Measurements from ENCODE around the gene KIF26B. TPM values are rescaled to one million over a fixed set of nuclear protein-coding genes. Genes with fewer than 3 reads are reported as not detected.

Gene KIF26B
- total and polyA plus RNA-seq, 7 donors, result 0.01 to 0.32 (median 0.06) TPM

DNA sequence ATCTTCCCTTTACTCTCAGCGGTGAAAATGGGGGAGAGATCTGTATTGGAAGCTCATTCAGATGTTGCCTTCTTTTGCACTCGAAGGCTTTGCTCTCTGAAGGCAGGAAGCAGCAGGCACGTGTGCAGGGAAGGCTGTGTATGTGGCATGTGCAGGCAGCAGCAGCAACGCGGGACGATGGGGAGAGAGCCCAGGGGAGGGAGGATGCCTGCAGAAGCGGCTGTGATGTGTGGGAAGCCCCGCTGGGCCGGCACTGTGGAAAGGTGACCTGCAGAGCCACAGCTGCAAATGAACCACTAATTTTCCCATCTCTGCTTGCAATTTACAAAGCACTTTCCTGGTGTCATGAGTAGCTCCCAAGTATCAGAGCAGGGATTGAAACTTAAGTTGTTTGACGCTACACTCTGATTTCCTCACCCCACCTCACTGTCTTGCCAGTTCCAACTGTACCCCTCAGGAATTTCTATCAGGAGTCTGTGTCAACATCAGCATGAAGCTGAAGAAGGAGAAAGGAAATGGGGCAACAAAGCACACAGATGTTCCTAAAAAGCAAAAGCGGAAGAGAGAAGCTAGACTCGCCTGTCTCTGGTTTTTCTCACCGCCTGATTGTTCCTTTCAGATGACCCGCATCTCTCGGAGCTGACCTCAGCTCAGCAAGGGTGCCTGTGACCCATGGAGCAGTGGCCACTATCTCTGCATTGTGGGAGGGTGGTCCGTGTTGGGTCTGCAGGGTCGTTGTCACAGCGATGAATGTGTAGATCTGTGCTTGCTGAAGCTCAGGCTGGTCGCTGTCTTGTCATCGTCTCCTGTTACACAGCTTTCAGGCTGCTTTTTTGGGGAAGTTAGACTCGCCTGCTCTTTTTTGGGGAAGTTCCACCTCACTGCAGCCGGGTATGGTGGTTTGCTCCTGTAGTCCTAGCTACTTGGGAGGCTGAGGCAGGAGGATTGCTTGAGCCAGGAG is 156.1 kb downstream of the KIF26B start:
- intact Hi-C loops (cut with DNase I), result no loop called here
- Histone ChIP-seq H3K27me3 (ENCODE audit: insufficient read depth in 3 of 3, low read length in 2 of 3) (no peaks in the 10 kb centered on the region), H3K4me3 (no peak overlapping the region), H3K9me3 (no peaks in the 10 kb centered on the region), H3K36me3 (ENCODE audit: insufficient read depth in 1 of 2, low read depth in 1 of 2) (no peaks in the 10 kb centered on the region), H3K27ac (no peak overlapping the region), H3K4me1 (no peaks in the 10 kb centered on the region)
- no peak for DNase-seq
- ATAC-seq, result no peak
- TF ChIP-seq, protein P1, sequence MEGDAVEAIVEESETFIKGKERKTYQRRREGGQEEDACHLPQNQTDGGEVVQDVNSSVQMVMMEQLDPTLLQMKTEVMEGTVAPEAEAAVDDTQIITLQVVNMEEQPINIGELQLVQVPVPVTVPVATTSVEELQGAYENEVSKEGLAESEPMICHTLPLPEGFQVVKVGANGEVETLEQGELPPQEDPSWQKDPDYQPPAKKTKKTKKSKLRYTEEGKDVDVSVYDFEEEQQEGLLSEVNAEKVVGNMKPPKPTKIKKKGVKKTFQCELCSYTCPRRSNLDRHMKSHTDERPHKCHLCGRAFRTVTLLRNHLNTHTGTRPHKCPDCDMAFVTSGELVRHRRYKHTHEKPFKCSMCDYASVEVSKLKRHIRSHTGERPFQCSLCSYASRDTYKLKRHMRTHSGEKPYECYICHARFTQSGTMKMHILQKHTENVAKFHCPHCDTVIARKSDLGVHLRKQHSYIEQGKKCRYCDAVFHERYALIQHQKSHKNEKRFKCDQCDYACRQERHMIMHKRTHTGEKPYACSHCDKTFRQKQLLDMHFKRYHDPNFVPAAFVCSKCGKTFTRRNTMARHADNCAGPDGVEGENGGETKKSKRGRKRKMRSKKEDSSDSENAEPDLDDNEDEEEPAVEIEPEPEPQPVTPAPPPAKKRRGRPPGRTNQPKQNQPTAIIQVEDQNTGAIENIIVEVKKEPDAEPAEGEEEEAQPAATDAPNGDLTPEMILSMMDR (IDR thresholded peaks at IDR 0.05), result no peak
- 35 to 40% (median 38%) methylated on average over 22 of the region's 22 CpGs for WGBS, 3 donors

GRCh38 chr1:245311887-245312536 is 157.2 kb downstream of the KIF26B start:
- TF ChIP-seq, protein P1 (IDR thresholded peaks at IDR 0.05), result no peak
- whole genome bisulfite sequencing, 3 donors, result 72 to 82% (median 74%) methylated on average over 8 of the region's 8 CpGs
- intact Hi-C loops (cut with DNase I), result no loop called here

DNA sequence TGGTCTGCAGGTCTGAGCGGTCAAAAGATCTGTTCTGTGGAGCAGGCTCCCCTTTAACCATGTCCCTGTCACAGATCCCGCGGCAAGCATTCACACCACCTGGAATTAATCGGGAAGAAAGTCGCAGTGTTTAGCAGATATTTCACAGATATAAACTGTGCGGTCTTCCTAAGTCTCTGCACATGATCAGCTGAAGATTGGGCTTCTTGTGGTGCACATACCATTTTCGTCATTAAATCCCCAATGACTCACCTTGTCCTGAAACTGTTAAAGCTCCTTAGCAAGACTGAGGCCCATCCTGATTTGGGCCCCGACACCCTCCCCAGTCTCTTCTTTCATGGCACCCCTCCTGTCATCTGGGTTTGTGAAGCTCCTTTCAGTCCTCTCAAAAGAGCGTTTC is 158.8 kb downstream of the KIF26B start:
- Histone ChIP-seq H3K4me1 (no peaks in the 10 kb centered on the region), H3K27me3 (ENCODE audit: insufficient read depth in 3 of 3, low read length in 2 of 3) (no peaks in the 10 kb centered on the region), H3K9me3 (no peaks in the 10 kb centered on the region), H3K4me3 (no peak overlapping the region), H3K36me3 (ENCODE audit: insufficient read depth in 1 of 2, low read depth in 1 of 2) (no peaks in the 10 kb centered on the region), H3K27ac (no peak overlapping the region)
- intact Hi-C loops (cut with DNase I), result no loop called here
- ATAC-seq (no peak), DNase-seq (no peak)
- TF ChIP-seq, protein P1 (IDR thresholded peaks at IDR 0.05), result no peak
- WGBS, 3 donors, result 70 to 74% (median 74%) methylated on average over 9 of the region's 9 CpGs

More at GRCh38 chr1:245311887-245312536, 157.2 kb downstream of the KIF26B start:
- DNase-seq (no peak), ATAC-seq (no peak)
- Histone ChIP-seq H3K9me3 (no peaks in the 10 kb centered on the region), H3K27ac (no peak overlapping the region), H3K4me1 (no peaks in the 10 kb centered on the region), H3K27me3 (ENCODE audit: insufficient read depth in 3 of 3, low read length in 2 of 3) (no peaks in the 10 kb centered on the region), H3K36me3 (ENCODE audit: insufficient read depth in 1 of 2, low read depth in 1 of 2) (no peaks in the 10 kb centered on the region), H3K4me3 (no peak overlapping the region)

- no peaks in the 10 kb centered on the region for H3K4me1 ChIP-seq
- no peak overlapping the region for H3K4me3 ChIP-seq
- intact Hi-C loops (cut with DNase I), result no loop called here
- H3K27me3 ChIP-seq (ENCODE audit: insufficient read depth in 3 of 3, low read length in 2 of 3), result peaks cover 0 to 2% (median 0%) of the 10 kb centered on the region in 3 donors
- no peaks in the 10 kb centered on the region for H3K36me3 ChIP-seq (ENCODE audit: insufficient read depth in 1 of 2, low read depth in 1 of 2)
- WGBS, 3 donors, result 54 to 64% (median 60%) methylated on average over 6 of the region's 6 CpGs
- no peak for DNase-seq
- H3K27ac ChIP-seq, result no peak overlapping the region
- TF ChIP-seq, protein P1 (IDR thresholded peaks at IDR 0.05), result no peak
- no peaks in the 10 kb centered on the region for H3K9me3 ChIP-seq
- no peak for ATAC-seq
These were observed 162.0 kb downstream of the KIF26B start for GRCh38 chr1:245316784-245317183.
